CD14-positive monocyte (primary cell): ENCODE data around the gene NCKAP1. TPM values are rescaled to one million over a fixed set of nuclear protein-coding genes. Genes with fewer than 3 reads are reported as not detected.

ENCODE experiments used
- DNase-seq, 3 donors: peaks; one replicate each; pipeline ENCODE4 v3.0.0-alpha.2; 2011 to 2022
- H2AFZ ChIP-seq: 2 replicates; pipeline ENCODE4 v1.6.0; 2012; ENCODE audit warnings: mild to moderate bottlenecking, low read depth, low read length, inconsistent platforms; ENCODE audit not compliant: insufficient read depth, poor library complexity, severe bottlenecking
- H3K27ac ChIP-seq, 2 donors: 1 replicate in 1 of 2; 2 replicates in 1 of 2; pipeline ENCODE4 v1.5.1; 2012 to 2013; ENCODE audit warnings: low read length in 2 of 2, control low read depth in 1 of 2, inconsistent platforms in 1 of 2, low read depth in 1 of 2, mild to moderate bottlenecking in 1 of 2
- H3K27me3 ChIP-seq, 2 donors: one replicate each; pipeline versions ENCODE4 v1.6.0 to v1.6.1; 2011 to 2013; ENCODE audit warnings: low read length in 2 of 2; ENCODE audit not compliant: control insufficient read depth in 2 of 2, insufficient read depth in 2 of 2
- H3K36me3 ChIP-seq, 2 donors: replicated peaks in 1 of 2; 1 replicate in 1 of 2; 2 replicates in 1 of 2; pipeline versions ENCODE4 v1.5.1 to v1.6.1; 2012 to 2013; ENCODE audit warnings: low read length in 2 of 2, control low read depth in 1 of 2, inconsistent platforms in 1 of 2, mild to moderate bottlenecking in 1 of 2; ENCODE audit not compliant: insufficient read depth in 2 of 2, control insufficient read depth in 1 of 2
- H3K4me1 ChIP-seq, 2 donors: 1 replicate in 1 of 2; 2 replicates in 1 of 2; pipeline versions ENCODE4 v1.5.1 to v1.6.1; 2012 to 2013; ENCODE audit warnings: low read length in 2 of 2, control low read depth in 1 of 2, inconsistent platforms in 1 of 2, mild to moderate bottlenecking in 1 of 2, moderate library complexity in 1 of 2; ENCODE audit not compliant: insufficient read depth in 2 of 2, control insufficient read depth in 1 of 2
- H3K4me2 ChIP-seq: replicated peaks from 2 replicates; pipeline ENCODE3; 2012; ENCODE audit warnings: low read length, moderate library complexity, mild to moderate bottlenecking; ENCODE audit not compliant: poor library complexity, severe bottlenecking; ENCODE audit errors: extremely low read depth
- H3K4me3 ChIP-seq, 3 experiments: fragments of 200-600 bp in 1 of 3; sonication (generic) in 1 of 3; replicated peaks in 1 of 3; 1 replicate in 2 of 3; 2 replicates in 1 of 3; pipeline ENCODE4 v1.5.1; 2011 to 2013; ENCODE audit warnings: low read length in 3 of 3, mild to moderate bottlenecking in 3 of 3, control low read depth in 2 of 3, low read depth in 2 of 3, inconsistent platforms in 1 of 3, moderate library complexity in 1 of 3
- H3K79me2 ChIP-seq: 2 replicates; pipeline ENCODE4 v1.6.0; 2012; ENCODE audit warnings: mild to moderate bottlenecking, control low read depth, inconsistent platforms, low read length, moderate library complexity; ENCODE audit not compliant: insufficient read depth
- H3K9ac ChIP-seq: 2 replicates; pipeline ENCODE4 v1.6.0; 2017; ENCODE audit warnings: low read length, mild to moderate bottlenecking; ENCODE audit not compliant: insufficient read depth, poor library complexity, severe bottlenecking
- H3K9me3 ChIP-seq, 2 donors: replicated peaks in 1 of 2; 1 replicate in 1 of 2; 2 replicates in 1 of 2; pipeline versions ENCODE4 v1.5.1 to v1.6.1; 2012 to 2013; ENCODE audit warnings: low read length in 2 of 2, control low read depth in 1 of 2; ENCODE audit not compliant: control insufficient read depth in 1 of 2, insufficient read depth in 1 of 2
- H4K20me1 ChIP-seq: 2 replicates; pipeline ENCODE4 v1.6.0; 2012; ENCODE audit warnings: mild to moderate bottlenecking, low read length, control low read depth, moderate library complexity; ENCODE audit not compliant: insufficient read depth
- H3K27ac Mint-ChIP-seq, 7 donors: one replicate each; pipeline ENCODE4 v1.8.0; 2020; ENCODE audit warnings: mild to moderate bottlenecking in 7 of 7, mixed read lengths in 7 of 7, moderate library complexity in 6 of 7, inconsistent platforms in 2 of 7
- H3K27me3 Mint-ChIP-seq, 3 donors: one replicate each; pipeline ENCODE4 v1.8.0; 2021 to 2022; ENCODE audit warnings: low read depth in 3 of 3, mild to moderate bottlenecking in 3 of 3, mixed read lengths in 3 of 3, moderate library complexity in 3 of 3, inconsistent platforms in 1 of 3
- H3K36me3 Mint-ChIP-seq, 2 donors: one replicate each; pipeline ENCODE4 v1.8.0; 2020; ENCODE audit warnings: mixed read lengths in 2 of 2, inconsistent platforms in 1 of 2, mild to moderate bottlenecking in 1 of 2
- H3K4me1 Mint-ChIP-seq: one replicate; pipeline ENCODE4 v1.8.0; 2020; ENCODE audit warnings: mild to moderate bottlenecking, mixed read lengths
- H3K4me3 Mint-ChIP-seq, 2 donors: one replicate each; pipeline ENCODE4 v1.8.0; 2020; ENCODE audit warnings: mild to moderate bottlenecking in 2 of 2, mixed read lengths in 2 of 2, moderate library complexity in 1 of 2
- H3K9me3 Mint-ChIP-seq, 7 donors: one replicate each; pipeline ENCODE4 v1.8.0; 2020 to 2022; ENCODE audit warnings: mixed read lengths in 7 of 7, mild to moderate bottlenecking in 6 of 7, moderate library complexity in 6 of 7, inconsistent platforms in 2 of 7
- CTCF ChIP-seq: fragments of 200-600 bp; IDR thresholded peaks from one replicate; pipeline ENCODE4 v1.8.0; 2022; ENCODE audit warnings: antibody characterized with exemption, mild to moderate bottlenecking
- WGBS: methylation state at CpG from one replicate; pipeline ENCODE4 v1.1.5; 2013; ENCODE audit warnings: missing lambda C conversion rate; ENCODE audit not compliant: insufficient coverage; 5-methylcytosine and 5-hydroxymethylcytosine counted together
- intact Hi-C, 2 donors: fragments of 100-400 bp; cut with micrococcal nuclease; formaldehyde crosslinking; loops; one replicate each; pipeline versions ENCODE4 v1.15.0 to v1.15.1; 2023
- polyA plus RNA-seq, 3 donors: library from polyadenylated mRNA; depleted of rRNA in 1 of 3; unstranded in 2 of 3; stranded (reverse) in 1 of 3; fragments of 300-500 nt in 2 of 3; fragments of >200 nt in 1 of 3; fragmentation: Illumina TruSeq in 2 of 3; gene quantifications; 1 replicate in 2 of 3; 2 replicates in 1 of 3; pipeline ENCODE4 v1.2.3, GENCODE V29; 2012 to 2021

NCKAP1 gene
- polyA plus RNA-seq, 3 donors, result 0.01 TPM; not detected in 2

- H3K4me3 Mint-ChIP-seq, result peak overlapping the region; percentile 66 to 83
- under 1% methylated on average over 81 of the region's 91 CpGs for WGBS
- H3K4me1 ChIP-seq, result peaks cover 10 to 24% of the 10 kb centered on the region in 2 donors
- H4K20me1 ChIP-seq, result peaks cover 5% of the 10 kb centered on the region
- peak overlapping the region; percentile 61 for H3K4me2 ChIP-seq
- H3K4me3 ChIP-seq, result peak overlapping the region in 1 of 3 experiments; percentile 62
- no peak overlapping the region for H3K9ac ChIP-seq
- no peak for TF ChIP-seq CTCF
- H3K4me1 Mint-ChIP-seq, result peaks cover 25% of the 10 kb centered on the region
- no peak overlapping the region for H3K27ac Mint-ChIP-seq
- peaks cover 5 to 8% of the 10 kb centered on the region in 2 donors for H3K36me3 Mint-ChIP-seq
- H3K9me3 ChIP-seq, result peaks cover 0 to 46% of the 10 kb centered on the region in 2 donors
- no peaks in the 10 kb centered on the region for H3K79me2 ChIP-seq
- peaks cover 0 to 27% (median 19%) of the 10 kb centered on the region in 7 donors for H3K9me3 Mint-ChIP-seq
- peak overlapping the region; percentile 58 for H2AFZ ChIP-seq
- H3K27me3 Mint-ChIP-seq, result peaks cover 64 to 83% (median 81%) of the 10 kb centered on the region in 3 donors
- peaks cover 90 to 92% of the 10 kb centered on the region in 2 donors for H3K27me3 ChIP-seq
- H3K36me3 ChIP-seq, result no peaks in the 10 kb centered on the region
- intact Hi-C loops, result no loop called here
- no peak overlapping the region for H3K27ac ChIP-seq
- peak in 1 of 3 donors; percentile 11 for DNase-seq
Observed at GRCh38 chr2:183037553-183038340, 510 bp downstream of the NCKAP1 start.

GRCh38 chr2:183037074-183037552 lies 1.1 kb downstream of the NCKAP1 start:
- Histone ChIP-seq H3K79me2 (no peaks in the 10 kb centered on the region), H3K27ac (no peak overlapping the region), H4K20me1 (peaks cover 5% of the 10 kb centered on the region), H3K4me3 (peak overlapping the region in 1 of 3 experiments; percentile 62), H3K4me2 (peak overlapping the region; percentile 61), H2AFZ (no peak overlapping the region), H3K9ac (no peak overlapping the region), H3K36me3 (no peaks in the 10 kb centered on the region), H3K9me3 (peaks cover 0 to 49% of the 10 kb centered on the region in 2 donors), H3K4me1 (peaks cover 10 to 24% of the 10 kb centered on the region in 2 donors), H3K27me3 (peaks cover 90 to 92% of the 10 kb centered on the region in 2 donors)
- Mint-ChIP-seq H3K4me3 (peak overlapping the region; percentile 66 to 83), H3K9me3 (peaks cover 0 to 27% (median 19%) of the 10 kb centered on the region in 7 donors), H3K27me3 (peaks cover 70 to 89% (median 81%) of the 10 kb centered on the region in 3 donors), H3K27ac (no peak overlapping the region), H3K36me3 (peaks cover 5 to 8% of the 10 kb centered on the region in 2 donors), H3K4me1 (peaks cover 25% of the 10 kb centered on the region)
- peak in 2 of 3 donors; percentile 10 to 13 for DNase-seq
- intact Hi-C loops, result no loop called here
- TF ChIP-seq CTCF, result no peak
- WGBS, result no CpG with 5 or more reads among the region's 4 CpGs
